ENCODE results near the gene BLOC1S1.

Gene BLOC1S1

DNA sequence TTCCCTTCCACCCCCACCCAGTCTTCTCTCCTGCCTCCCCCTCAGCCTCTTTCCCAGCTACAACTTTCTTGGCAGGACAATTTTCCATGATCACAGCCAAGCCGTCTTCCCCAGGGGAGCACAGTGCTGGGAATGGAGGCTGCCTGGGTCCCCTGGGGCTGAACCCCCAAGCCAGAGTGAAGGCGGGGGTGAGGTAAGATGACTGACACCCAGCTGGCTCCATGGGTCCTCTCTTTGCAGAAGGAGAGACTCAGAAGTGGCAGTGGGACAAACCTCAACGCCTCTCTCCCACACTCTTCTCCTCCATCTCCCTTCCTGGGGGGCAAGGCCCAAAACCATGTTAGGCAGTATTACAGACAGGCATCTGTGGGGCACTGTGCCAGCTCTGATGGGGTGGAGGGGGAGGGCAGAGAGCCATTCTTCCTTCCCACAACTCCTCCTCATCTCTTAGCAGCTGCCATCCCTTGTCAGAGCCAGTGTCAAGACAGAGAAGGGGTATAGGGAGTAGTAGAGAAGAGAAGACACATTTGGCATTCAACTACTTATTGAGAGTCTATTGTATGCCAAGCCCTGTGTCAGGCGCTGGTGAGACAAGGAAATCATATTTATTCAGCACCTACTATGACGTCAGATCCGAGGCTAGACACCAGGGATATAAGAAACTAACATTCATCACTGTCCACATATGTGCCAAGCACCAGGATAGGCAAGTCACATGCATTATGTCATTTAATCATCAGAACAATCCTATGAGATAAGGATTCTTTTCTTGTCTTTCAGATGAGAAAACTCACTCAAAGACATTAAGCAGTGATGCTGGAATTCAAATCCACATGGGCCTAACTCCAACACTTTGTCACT is 11.7 kb upstream of the BLOC1S1 start:
- no peak for TF ChIP-seq CTCF (conservative IDR thresholded peaks at IDR 0.05; ENCODE audit: control insufficient read depth, insufficient read depth, low read depth, low read length)
- no peak for DNase-seq (ENCODE audit: low read depth)
- no peak overlapping the region for H3K4me3 ChIP-seq (ENCODE audit: control insufficient read depth, low read depth, low read length)

DNA sequence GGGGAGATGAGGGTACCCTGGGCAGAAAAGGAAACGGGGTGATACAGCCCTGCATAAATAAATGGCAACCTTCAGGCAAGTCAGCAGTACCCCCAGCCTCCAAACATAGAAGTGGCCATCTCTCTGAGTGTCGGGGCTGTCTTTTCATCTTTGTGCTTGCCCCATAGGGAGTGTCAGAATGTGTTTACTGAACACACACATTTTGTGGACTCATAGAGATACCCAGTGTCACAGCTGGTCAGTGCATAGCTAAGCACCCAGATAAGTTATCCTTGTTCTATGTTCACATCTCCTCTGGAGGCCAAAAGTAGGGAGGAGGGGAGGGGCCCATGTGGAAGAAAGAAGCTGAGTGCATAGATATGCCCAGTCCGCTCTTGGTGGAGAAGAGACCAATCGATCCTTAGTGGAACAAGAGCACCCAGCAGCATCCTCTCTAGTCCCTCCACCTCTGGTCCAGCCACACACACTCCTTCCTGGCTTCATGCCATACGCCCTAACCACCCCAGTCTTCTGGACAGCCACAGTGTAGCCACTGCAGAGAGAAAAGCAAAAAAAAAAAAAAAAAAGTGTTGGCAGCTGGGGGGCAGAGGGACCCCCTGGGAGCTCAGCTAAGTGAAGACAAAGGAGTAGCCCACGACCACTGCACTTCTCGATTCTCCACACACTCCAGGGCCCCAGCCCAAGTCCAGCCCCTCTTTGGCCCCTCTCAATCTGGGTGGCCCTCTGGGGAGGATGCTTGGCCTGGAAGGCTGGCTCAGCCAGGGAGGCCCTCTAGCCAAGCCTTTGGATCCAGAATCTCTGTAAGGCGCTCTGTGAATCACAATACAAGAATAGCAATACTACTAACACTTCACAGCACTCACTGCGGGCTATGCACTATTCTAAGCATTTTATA is 10.8 kb upstream of the BLOC1S1 start:
- DNase-seq (ENCODE audit: low read depth) = no peak
- no peak overlapping the region for H3K4me3 ChIP-seq (ENCODE audit: control insufficient read depth, low read depth, low read length)

DNA sequence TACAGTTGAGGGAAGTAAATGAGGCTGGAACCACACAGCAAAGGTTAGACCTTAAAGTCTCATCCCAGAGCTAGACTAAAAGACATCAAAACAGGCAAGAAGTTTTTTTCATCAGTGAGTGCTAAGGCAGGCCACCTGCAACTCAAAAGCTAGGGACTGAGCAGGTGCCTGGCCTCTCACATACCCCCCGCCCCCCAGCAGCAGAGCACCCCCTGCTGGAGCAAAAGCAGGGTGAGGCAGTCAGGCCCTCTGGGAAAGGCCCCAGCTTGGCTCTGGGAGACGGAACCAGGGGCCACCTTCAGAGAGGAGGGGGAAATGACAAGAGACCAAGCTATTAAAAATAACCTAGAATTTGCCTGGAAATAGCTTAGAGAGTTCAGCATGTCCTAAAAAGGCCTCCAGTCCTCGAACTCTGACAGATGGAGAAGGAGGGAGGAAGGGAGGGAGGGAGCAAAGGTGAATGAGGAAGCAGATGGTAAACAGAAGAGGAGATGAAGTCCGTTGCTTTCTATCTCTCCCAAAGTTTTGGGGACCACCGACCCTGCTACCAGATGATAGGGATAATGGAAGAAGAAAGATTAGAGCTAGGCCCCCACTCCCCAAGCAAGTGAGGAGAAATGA is 10.0 kb upstream of the BLOC1S1 start:
- no peak overlapping the region for H3K4me3 ChIP-seq (ENCODE audit: control insufficient read depth, low read depth, low read length)
- no peak for DNase-seq (ENCODE audit: low read depth)
- TF ChIP-seq CTCF (conservative IDR thresholded peaks at IDR 0.05; ENCODE audit: control insufficient read depth, insufficient read depth, low read depth, low read length) = peak; percentile 40

More for the DNA sequence above, 10.8 kb upstream of the BLOC1S1 start:
- TF ChIP-seq CTCF (conservative IDR thresholded peaks at IDR 0.05; ENCODE audit: control insufficient read depth, insufficient read depth, low read depth, low read length) = no peak

DNA sequence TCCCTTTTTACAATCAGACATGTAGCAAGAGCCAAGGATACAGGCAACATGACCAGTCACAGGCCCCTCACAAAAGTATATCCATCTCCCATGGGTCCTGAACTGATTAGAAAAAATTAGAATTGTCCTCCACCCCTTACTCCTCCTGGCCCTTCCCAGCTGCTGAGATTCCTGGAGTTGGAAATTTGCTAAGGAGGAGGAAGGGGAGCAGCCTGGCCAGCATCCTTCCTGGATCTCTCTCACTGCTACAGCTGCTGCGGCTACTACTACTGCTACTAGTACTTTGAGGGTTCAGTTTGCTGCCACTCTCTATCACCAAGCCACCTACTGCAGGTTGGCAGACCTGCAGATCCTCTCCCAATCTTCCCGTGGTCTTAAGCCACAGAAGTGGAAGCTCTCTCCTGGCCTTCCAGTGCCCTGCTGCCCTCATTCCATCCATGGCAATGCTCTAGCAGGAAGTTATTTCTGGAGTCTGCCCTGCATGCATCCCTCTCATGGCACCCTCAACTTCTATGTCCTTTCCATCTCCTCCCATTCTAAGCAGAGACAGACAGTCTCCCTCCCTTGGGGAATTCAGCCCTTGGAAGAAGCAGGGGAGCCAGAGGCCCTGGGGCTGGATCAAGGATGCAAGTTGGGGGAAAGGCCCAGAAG is 9.2 kb upstream of the BLOC1S1 start:
- H3K4me3 ChIP-seq (ENCODE audit: control insufficient read depth, low read depth, low read length) = peak overlapping the region; percentile 59
- no peak for TF ChIP-seq CTCF (conservative IDR thresholded peaks at IDR 0.05; ENCODE audit: control insufficient read depth, insufficient read depth, low read depth, low read length)
- DNase-seq (ENCODE audit: low read depth) = no peak

DNA sequence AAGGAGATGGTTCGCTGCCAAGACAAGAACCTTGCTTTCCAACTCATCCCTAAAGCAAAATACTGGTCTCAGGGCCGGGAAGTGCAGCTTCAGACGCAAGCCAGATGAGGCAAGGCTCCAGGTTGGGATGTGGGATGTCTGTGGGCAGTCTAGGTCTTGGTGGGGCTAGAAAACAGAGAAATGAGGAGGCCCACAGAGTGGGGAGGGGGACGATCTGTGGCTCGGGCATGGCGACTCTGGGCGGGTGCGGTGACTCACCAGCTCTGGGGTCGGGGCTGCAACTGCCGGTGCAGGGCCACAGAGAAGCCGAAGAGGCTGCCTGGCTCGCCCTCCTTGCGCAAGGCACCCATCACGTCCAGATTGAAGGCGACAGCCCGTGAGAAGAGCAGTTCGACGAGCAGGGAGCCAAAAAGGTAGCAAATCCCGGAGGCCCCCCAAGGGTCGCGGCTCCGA is 8.6 kb upstream of the BLOC1S1 start:
- TF ChIP-seq CTCF (conservative IDR thresholded peaks at IDR 0.05; ENCODE audit: control insufficient read depth, insufficient read depth, low read depth, low read length) = no peak
- H3K4me3 ChIP-seq (ENCODE audit: control insufficient read depth, low read depth, low read length) = peak overlapping the region; percentile 59
- no peak for DNase-seq (ENCODE audit: low read depth)

Data from fibroblast of mammary gland (primary cell).